Thoracic aorta (tissue), 2 donors: ENCODE data around the gene FEM1B. TPM values are rescaled to one million over a fixed set of nuclear protein-coding genes. Genes with fewer than 3 reads are reported as not detected.

Experiments used
- ATAC-seq: fragments of 150-250 bp; one replicate; pipeline ENCODE4 v1.8.0; 2017; ENCODE audit warnings: low read depth; ENCODE audit not compliant: insufficient number of reproducible peaks, low FRiP score
- DNase-seq: peaks from one replicate; pipeline ENCODE4 v3.0.0-alpha.2; 2020; ENCODE audit warnings: low spot score
- H3K27ac ChIP-seq, 2 donors: fragments of 200-600 bp; sonication (generic); 1 replicate in 1 of 2; 2 replicates in 1 of 2; pipeline ENCODE4 v1.5.1; 2016; ENCODE audit warnings: mild to moderate bottlenecking in 2 of 2, moderate library complexity in 2 of 2
- H3K27me3 ChIP-seq: fragments of 200-600 bp; sonication (generic); replicated peaks from 2 replicates; pipeline ENCODE4 v1.6.0; 2016; ENCODE audit warnings: mild to moderate bottlenecking; ENCODE audit not compliant: insufficient read depth
- H3K36me3 ChIP-seq: fragments of 200-600 bp; sonication (generic); one replicate; pipeline ENCODE4 v1.5.1; 2016
- H3K4me1 ChIP-seq, 2 donors: fragments of 200-600 bp; sonication (generic); 1 replicate in 1 of 2; 2 replicates in 1 of 2; pipeline versions ENCODE4 v1.5.1 to v1.6.0; 2016; ENCODE audit warnings: low read depth in 2 of 2, mild to moderate bottlenecking in 1 of 2; ENCODE audit not compliant: control insufficient read depth in 1 of 2
- H3K4me3 ChIP-seq: fragments of 200-600 bp; sonication (generic); 2 replicates; pipeline ENCODE4 v1.5.1; 2016; ENCODE audit warnings: mild to moderate bottlenecking
- H3K9me3 ChIP-seq: fragments of 200-600 bp; sonication (generic); 2 replicates; pipeline ENCODE4 v1.5.1; 2016
- CTCF ChIP-seq: fragments of 200-600 bp; sonication (generic); IDR thresholded peaks from one replicate; pipeline ENCODE4 v1.5.1; 2019; ENCODE audit warnings: antibody characterized with exemption
- total RNA-seq, 2 donors: library from RNA; depleted of rRNA; stranded (reverse); fragments of >200 nt; gene quantifications; one replicate each; pipeline versions ENCODE4 v1.1.0 to v1.2.3, GENCODE V29; 2016

The FEM1B gene
- total RNA-seq, 2 donors from 2014 or later: 31.1 to 56.2 TPM

- H3K27me3 ChIP-seq: no peaks in the 10 kb centered on the region
- H3K4me3 ChIP-seq: no peak overlapping the region
- no peak overlapping the region for H3K27ac ChIP-seq
- DNase-seq (no peak), ATAC-seq (no peak)
- TF ChIP-seq CTCF: no peak
- peaks cover 8 to 47% of the 10 kb centered on the region in 2 donors for H3K4me1 ChIP-seq
- no peaks in the 10 kb centered on the region for H3K9me3 ChIP-seq
- H3K36me3 ChIP-seq: peaks cover 17% of the 10 kb centered on the region
Measured at GRCh38 chr15:68295014-68295805, 17.7 kb downstream of the FEM1B start.

- H3K27ac ChIP-seq: peak overlapping the region; percentile 21 to 46
- H3K27me3 ChIP-seq: no peaks in the 10 kb centered on the region
- DNase-seq: no peak
- peaks cover 5 to 33% of the 10 kb centered on the region in 2 donors for H3K4me1 ChIP-seq
- no peak for TF ChIP-seq CTCF
- peaks cover 27% of the 10 kb centered on the region for H3K36me3 ChIP-seq
- H3K4me3 ChIP-seq: no peak overlapping the region
- no peaks in the 10 kb centered on the region for H3K9me3 ChIP-seq
- no peak for ATAC-seq
Measured at GRCh38 chr15:68298336-68298735, 20.8 kb downstream of the FEM1B start.

GRCh38 chr15:68298882-68299381, 21.4 kb downstream of the FEM1B start:
- ATAC-seq: no peak

GRCh38 chr15:68299436-68299835, 21.9 kb downstream of the FEM1B start:
- DNase-seq (no peak), ATAC-seq (peak; percentile 36)
- H3K27me3 ChIP-seq: no peaks in the 10 kb centered on the region
- H3K4me3 ChIP-seq: peak overlapping the region; percentile 57
- no peaks in the 10 kb centered on the region for H3K9me3 ChIP-seq
- TF ChIP-seq CTCF: no peak
- peaks cover 5 to 27% of the 10 kb centered on the region in 2 donors for H3K4me1 ChIP-seq
- peaks cover 31% of the 10 kb centered on the region for H3K36me3 ChIP-seq
- peak overlapping the region; percentile 41 to 46 for H3K27ac ChIP-seq

More at GRCh38 chr15:68298882-68299381, 21.4 kb downstream of the FEM1B start:
- TF ChIP-seq CTCF: no peak
- Histone ChIP-seq H3K27me3 (no peaks in the 10 kb centered on the region), H3K9me3 (no peaks in the 10 kb centered on the region), H3K4me1 (peaks cover 5 to 30% of the 10 kb centered on the region in 2 donors), H3K27ac (peak overlapping the region; percentile 41 to 46), H3K36me3 (peaks cover 31% of the 10 kb centered on the region), H3K4me3 (peak overlapping the region; percentile 57)
- DNase-seq: no peak

GRCh38 chr15:68300115-68300940, 22.8 kb downstream of the FEM1B start:
- no peak for DNase-seq
- ATAC-seq: no peak
- H3K27me3 ChIP-seq: no peaks in the 10 kb centered on the region
- no peak for TF ChIP-seq CTCF
- H3K27ac ChIP-seq: peak overlapping the region; percentile 35 to 46
- H3K9me3 ChIP-seq: no peaks in the 10 kb centered on the region
- no peak overlapping the region for H3K4me3 ChIP-seq
- H3K36me3 ChIP-seq: peaks cover 38% of the 10 kb centered on the region
- peaks cover 5 to 27% of the 10 kb centered on the region in 2 donors for H3K4me1 ChIP-seq
